ENCODE measurements around the gene SHISAL1.

Gene SHISAL1

DNA sequence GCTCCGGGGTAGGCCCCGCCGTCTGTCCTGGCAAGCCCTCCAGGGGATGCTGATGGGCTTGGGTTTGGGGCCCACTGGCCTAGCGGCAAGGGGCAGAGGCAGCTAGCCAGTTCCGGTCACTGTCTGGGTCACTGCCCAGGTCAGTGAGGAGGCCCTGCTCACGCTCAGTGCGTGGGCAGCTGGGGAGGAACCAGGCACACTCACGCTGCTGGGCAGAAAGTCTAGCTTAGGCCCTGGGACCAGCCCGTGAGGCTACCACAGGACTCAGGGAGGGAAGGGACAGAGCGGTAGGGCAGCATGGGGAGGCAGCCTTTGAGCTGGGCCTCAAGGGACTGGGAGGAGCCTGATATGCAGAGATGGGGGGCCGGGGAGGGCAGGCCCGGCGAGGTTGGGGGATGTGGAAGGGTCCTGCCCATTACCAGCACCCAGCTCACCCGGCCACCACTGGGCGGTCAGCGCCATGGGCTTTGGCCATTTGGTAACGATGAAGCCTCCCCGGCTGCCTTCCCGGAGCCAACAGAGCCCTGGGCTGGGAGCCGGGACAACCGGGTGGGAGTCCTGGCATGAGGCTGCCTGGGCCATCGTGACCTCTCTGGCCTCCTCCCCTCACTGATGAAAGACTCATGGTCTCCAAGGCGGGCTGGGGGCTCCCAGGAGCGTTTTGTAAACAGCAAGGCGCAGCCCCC, 14.2 kb downstream of the SHISAL1 start:
- DNase-seq = no peak

DNA sequence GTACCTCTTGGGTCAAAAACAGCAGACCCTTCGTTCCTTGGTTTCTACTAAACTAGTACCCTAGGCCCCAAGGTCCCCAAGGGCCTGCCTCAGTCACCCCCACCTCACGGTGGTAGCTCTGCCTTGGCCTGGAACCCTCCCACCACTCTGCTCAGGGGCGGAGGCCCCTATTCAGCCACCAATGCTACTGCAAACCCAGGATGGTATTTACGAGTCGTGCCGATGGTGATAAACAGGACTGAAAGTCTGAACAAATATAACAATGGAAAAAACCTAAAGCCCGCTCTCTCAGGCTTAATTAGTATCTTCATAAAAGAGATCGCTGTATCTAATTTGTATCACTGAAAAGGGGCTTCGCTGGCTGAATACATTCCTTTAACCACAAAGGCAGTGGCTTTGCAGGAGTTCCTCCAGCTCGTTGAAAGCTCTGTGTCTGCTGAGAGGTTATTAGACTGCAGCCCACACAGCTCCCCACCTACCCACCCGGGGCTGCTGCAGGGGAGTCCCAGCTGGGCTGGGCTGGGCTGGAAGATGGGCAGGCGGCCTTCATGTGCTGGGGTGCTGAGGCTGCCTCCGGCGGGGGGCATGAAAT, 15.2 kb downstream of the SHISAL1 start:
- DNase-seq = no peak

DNA sequence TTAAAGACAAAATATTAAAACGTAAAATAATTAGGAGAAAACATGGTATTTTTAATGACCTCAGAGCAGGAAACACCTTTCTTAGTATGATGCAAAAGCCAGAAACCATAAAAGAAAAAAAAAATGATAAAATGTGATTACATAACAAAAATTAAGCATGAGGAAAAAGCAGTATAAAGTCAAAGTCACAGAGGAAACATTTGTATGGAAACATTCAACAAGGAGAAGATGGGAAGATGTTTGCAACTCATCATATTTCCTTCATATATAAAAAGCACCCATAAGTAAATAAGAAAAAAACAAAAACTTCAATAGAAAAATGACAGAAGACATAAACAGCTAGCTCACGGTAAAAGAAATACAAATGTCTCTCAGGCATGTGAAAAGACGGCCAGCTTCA, 17.3 kb downstream of the SHISAL1 start:
- no peak for DNase-seq

DNA sequence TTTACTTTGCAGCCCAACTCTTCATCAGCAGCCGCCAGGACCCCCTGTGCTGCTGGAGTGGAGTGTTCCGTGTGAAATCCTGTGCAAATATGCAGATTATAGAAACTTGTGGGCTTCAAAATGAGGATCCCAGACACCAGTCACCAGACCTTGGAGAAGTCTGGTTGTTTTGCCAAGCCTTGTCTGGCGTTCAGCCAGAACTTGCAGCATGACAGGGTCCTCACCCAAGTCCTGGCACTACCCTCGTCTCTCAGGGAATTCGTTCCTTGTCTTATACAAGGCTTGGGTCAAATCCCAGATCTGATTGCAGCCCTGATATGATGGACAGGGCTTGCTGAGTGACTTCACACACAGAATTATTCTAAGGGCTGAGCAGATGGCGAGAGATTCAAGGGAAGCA, 18.9 kb downstream of the SHISAL1 start:
- DNase-seq = no peak

DNA sequence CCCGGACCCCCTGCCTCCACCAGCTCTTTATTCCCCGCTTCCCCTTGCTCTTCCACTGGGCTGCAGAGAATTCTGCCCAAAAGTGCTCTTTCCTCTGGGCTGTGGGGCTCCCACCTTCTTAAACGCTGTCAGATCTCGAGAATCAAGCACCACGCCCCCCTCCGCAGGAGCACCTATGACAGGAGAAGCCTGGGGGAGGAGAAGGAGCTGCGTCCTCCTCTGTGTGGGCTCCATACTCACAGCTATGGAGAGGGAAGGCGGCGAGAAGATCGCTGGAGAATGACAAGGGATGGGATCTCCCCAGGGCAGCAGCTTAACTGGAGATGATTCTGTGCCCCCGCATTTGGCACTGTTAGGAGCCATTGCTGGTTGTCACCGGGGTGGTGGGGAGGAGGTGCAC, 19.7 kb downstream of the SHISAL1 start:
- no peak for DNase-seq

DNA sequence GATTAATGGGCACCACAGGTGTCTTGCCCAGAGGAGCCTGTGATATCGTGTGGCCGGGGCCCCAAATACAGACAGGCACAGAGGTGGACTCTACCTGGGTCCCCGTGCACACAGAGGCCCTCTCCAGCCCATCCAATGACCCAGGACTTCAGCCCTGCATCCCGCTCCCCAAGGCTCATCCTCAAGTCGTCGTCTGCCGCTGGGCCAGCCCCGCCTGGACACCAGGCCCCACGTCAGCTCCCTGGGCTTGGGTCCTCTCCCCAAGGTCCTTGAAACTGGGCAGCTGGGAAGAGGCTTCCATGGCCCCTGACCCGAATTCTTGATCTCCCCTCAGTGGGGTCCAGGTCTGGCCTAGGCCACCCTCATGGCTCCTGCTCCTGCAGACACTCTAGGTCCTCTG, 20.2 kb downstream of the SHISAL1 start:
- DNase-seq = no peak

DNA sequence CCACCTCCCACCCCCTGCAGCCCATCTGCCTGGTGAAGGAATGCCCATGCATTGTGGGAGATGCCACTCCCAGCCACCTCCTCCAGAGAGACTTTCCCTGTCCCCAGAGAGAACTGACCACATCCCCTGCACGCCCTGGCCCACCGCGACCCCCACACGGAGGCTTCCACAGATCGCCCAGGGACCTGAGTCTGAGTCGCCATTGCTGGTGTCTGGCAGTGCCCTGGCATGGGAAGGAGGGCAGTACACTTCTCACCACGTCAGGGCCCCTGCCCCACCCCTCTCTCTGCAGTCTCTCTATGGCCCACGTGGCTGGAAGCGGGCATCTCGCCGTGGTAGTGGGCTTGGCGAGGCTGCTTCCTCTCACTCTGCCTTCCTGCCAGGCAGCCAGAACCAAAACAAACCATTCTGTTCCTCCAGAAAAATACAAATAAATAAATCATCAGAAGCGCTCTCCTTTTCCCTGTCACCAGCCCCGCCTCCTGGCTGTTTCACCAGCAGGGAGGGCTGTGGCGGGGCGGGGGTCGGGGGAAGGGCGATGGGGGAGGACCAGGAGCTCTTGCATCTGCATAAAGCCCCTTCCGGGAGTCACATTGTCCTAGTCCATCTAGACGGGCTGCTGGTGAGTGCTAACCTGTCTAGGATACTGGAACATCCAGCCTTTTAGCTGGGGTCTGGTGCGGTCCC, 20.9 kb downstream of the SHISAL1 start:
- no peak for DNase-seq

DNA sequence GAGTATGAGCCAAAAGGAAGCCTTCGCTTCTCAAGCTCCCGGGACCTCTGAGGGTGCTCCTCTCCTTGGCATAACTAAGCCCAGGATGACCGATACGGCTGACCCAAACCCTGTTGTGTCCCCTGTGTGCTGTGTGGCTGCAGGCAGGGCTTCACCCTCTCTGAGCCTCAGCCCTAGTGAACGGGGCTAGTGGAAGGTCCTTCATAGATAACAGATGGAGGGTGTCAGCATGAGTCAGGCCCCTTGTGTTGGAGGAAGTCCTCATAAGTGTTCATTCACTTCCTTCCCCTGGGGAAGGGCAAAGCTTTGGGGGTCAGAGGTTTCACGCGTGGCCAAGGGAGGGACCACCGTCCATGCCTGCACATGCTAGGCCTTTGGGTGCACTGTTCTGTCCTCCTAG, 21.5 kb downstream of the SHISAL1 start:
- no peak for DNase-seq

DNA sequence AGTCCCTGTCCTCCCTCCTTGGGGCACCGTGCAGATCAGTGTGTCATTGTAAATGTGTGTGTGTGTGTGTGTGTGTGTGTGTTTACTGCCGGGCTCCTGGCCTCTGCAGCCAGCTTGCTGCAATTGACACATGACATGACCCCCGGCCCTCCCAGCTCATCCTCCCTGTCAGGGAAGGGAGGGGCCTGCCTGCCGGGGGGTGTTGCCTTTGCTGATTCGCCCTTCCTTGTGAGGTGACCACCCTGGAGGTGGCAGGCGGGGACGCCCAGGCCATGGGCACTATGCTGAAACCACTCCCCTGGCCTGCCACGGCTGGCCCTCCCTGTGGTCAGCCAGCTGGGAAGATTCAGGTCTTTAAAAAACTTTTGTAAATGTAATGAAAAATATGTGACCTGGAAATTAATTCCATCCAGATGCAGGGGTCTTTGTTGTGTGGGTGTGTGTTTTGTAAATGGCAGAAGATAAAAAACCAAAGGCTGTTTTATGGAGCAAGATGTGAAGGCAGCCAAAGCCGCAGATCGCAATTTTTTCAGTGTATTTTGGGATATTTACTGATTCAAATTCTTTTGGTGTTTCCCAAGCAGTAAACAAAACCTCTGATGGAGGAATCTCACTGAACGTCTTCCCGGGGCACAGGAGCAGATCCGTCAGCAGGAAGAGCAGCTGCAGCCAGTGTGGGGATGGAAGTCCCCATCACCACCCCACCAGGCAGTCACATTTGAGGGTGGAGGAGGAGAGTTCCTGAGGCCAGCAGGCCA, 23.2 kb downstream of the SHISAL1 start:
- DNase-seq = no peak

DNA sequence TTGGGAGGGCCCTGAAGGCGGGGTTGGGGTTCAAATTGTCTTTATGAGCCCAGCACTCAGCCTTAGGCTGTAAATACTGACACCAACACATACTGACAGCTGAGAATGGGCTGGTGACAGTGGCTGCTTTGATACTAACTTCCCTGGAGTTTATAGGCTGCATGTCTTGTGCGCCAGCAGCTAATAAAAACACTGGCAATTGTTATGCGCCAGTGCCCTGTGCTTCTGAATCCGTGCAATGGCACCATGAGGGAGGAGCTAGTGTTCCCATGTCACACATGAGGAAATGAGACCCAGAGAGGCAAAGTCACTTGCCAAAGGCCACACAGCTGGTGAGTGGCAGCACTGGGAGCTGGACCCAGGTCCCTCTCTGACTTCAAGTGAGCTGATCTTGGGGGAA, 23.8 kb downstream of the SHISAL1 start:
- DNase-seq = no peak

DNA sequence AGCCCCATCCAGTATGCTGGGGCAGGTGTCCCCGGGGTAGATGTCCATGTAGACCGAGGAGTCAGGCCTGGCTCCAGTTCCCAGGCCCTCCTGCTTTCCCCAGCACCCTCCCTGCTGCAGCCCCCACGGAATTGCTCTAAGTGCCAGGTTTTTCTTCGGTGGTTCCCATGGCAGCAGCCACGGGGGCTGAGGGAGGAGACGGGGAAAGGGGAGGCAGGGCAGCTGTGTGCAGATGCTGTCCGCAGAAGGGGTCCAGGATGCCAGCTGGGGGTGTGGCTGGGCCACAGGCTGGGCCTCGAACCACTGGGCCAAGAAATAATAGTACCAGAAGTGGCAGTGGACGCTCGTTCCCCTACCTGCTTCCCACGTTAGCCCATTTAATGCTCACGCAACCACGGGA, 25.0 kb downstream of the SHISAL1 start:
- no peak for DNase-seq

DNA sequence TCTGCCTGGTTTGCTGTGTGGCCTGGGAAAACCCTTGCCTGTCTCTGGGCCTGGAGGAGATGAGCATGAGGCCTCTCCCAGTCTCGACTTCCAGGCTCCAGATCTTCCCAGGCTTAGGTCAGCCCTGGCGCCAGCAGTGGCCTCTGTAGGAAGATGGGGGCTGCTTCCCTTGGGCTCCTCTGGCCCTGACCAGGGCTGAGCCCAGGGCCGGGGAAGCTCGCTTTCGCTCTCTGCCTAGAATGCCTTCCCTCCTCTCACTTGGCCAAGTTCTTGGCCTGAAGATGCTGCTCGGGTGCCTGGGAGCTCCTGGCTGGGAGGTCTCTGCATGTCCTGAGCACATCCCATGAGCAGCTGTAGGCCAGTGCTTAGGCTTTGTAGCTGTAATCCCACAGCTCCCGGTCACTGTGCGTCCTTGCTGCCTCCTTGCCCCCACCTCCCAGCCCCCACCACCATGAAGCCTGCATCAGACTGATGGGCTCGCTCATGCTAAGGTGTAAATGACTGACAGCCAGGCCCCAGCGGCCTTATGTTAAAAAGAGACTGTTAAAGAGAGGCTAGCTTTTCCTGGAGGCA, 25.5 kb downstream of the SHISAL1 start:
- DNase-seq = no peak

DNA sequence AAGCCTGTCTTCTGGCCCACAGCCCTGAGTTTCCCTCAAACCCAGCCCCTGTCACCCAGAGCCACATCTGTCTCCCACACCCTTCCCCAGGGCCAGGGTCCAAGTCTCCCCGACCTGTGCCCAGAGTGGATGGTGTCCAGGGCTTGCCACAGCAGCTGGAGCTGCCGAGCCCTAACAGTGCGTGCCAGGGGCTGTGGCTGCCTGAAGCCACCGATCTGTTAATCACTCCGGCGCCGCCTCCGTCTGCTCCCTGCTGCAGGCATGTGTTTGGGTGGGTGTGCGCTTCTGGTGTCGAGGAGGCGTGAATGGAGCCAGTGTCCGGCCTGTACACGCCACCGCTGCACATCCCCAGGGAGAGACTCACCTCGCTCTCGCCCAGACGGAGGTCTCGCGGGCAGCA, 26.1 kb downstream of the SHISAL1 start:
- DNase-seq = no peak

DNA sequence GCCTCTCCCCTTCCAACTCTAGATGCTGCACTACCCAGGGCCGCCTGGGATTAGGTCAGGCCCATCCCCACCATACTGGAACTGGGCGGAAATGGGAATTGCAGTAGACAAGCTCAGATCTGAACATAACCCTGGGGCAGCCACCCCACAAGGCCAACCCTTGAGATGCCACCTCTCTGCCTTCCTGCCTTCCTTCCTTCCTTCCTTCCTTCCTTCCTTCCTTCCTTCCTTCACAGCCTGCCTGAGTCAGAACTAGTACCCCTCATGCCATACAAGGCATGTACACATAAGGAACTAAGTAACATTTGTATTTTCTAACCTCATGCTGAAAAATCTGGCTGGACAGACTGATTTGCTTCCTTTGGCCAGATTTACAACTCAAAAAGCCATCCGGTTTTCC, 28.0 kb downstream of the SHISAL1 start:
- DNase-seq = no peak

DNA sequence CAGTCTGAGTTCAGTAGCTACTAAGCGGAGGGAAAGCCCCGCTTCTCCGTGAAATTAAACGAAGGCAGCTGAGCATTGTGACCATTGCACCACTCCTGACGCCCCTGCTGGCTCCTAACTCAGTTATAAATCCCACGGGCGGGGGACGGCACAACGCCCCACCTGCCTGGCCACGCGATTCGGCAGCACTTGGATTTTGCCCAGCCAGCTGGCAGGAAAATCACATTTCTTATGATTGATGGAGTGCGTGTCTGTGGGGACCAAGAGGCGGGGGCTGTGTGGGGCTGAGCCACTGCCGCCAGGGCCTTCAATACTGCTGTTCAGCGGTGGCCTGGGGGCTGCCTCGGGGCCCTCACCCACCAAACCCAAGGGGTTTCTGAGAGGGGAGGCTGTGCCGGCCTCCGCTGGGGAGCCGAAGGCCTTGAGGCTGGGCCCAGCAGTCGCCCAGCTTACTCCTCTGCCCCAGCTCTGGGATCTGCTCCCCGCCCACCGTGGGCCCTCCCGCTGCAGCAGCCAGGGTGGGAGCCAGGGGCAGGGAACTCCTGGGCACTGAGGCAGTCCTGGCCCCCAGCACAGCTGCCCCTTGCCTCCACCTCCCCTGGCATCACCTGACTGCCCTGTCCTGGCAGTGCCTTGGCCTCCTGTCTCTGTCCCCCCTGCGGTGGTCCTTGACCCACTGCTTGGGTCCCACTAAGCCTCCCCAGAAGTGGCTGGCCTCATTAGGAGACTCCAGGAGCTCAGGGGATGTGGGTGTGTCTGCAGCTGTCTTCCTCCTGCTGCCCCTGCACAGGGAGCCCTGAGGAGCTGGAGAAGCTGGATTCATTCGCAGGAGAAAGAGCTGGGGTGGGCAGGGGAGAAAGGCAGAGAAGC, 30.7 kb downstream of the SHISAL1 start:
- no peak for DNase-seq

DNA sequence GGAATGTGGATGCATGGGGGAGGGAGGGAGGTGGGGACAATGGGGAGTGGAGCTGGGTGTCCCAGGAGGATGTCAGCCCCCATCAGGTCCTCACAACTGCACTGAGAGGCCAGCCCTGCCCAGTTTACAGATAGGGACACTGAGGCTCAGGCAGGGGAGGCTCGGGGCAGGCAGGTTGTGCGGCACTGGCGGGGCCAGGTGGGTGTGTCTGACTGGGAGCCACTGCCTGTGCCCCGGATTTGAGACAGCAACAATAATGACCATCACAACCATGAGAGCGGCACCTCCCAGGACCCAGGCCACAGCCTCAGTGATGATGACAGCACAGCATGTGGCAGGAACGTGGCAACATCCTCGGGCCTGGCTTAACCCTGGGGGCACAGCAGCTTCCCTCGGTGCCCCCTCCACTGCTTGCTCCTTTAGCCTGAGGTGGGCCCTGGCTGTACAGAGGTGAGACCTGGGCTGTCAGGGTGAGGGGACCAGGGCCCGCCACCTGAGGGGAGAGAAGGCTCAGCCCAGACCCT, 32.0 kb downstream of the SHISAL1 start:
- DNase-seq = no peak

DNA sequence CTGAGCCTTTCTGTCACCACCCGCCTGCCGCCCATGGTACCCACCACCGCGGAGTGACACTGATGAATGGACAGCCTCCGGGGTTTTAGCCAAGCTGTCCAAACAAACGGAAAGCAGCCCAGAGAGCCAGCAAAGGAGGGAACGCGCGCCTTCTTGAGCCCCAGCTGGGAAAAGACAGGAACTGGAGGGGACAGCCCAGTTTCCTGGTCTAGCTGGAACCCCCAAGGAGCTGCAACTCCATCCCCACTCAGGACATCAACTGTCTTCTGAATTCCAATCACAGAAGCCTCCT, 33.7 kb downstream of the SHISAL1 start:
- DNase-seq = no peak

DNA sequence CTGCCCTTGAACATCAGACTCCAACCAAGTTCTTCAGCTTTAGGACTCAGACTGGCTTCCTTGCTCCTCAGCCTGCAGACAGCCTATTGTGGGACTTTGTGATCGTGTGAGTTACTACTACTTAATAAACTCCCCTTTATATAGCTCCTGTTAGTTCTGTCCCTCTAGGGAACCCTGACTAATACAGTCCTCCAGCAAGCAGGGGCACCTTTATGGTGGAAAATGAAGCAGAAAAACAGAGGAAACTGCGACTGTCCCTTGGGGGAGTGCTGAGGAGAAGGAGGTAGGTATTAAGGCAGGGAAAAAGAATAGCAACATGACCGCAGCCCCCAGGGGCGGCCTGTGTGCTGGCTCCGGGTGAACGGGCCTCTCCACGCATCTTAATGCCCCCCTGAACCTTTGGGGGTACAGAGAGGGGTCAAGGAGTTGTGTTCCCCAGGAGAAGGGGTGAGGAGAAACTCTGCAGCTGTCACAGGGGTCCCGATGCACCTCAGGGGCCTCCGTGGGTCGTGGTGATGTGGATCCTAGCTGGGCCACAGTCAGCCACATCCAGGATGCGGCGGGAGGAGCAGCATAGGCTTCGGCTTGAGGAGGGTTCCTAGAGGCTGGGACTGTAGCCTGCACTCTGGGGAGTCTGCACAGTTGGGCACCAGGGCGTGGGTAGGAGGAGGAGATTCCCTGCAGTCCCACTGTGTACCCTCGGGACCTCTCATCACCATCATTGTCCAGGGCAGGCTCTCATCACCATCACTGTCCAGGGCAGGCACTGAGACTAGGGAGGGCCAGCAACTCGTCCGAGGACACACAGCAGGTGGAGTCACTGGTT, 34.3 kb downstream of the SHISAL1 start:
- no peak for DNase-seq

DNA sequence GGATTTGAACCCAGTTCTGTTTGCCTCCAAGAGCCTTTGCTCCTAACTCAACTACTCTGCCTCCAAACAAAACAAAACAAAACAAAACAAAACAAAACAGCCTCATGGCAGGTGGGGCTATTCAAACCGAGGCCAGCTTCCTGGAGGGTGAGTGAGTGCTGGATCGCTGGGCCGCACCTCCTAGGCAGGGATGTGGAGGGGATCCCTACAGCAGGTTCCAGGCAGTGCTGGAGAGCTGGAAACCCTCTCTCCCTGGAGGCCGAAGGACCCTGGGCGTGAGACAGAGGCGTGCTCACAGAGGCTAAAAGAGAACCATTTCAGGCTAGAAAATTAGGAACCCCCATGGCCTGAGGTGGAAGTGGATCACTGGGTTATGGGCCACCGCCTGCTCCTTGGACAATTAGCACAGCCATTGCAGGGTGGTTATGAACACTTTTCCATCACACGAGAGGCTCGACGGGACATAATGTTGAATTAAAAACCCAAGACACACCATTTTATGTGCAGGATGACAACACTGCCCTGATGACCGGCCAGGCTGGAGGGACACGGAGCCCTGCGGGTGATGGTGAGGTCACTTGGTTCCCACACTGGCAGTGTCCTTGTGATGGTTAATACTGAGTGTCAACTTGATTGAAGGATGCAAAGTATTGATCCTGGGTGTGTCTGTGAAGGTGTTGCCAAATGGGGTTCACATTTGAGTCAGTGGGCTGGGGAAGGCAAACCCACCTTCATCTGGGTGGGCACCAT, 35.2 kb downstream of the SHISAL1 start:
- no peak for DNase-seq

DNA sequence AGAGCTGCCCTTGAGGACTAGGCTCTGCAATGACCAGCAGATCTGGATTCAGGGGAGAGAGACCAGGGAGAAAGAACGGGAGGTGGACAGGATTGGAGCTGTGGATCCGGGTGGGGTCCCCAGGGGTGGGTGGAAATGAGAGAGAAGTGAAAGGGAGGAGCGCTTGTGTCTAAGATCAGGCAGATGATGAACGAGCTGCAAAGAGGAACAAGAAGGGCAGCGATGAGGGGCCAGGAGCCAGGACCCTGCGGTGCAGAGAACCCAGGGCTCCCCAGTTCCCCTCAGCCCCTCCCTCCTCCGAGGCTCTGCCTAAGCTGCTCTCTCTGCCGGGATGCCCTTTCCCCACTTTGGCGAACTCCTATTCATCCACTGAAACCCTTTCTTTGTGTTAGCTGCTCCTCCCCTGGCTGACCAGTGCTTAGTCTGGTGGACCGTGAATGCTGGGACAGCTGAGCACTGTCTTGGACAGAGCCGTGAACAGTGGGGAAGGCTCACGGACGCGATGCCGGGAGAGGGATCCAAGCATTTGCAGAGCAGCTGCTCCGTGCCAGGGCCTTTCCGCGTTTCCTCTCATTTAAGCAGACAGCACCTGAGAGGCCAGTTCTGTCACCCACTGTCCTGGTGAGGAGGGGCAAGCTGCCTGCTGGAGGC, 35.9 kb downstream of the SHISAL1 start:
- no peak for DNase-seq
